ENCODE results near the gene ASS1. TPM values are rescaled to one million over a fixed set of nuclear protein-coding genes. Genes with fewer than 3 reads are reported as not detected.

ASS1 gene
- total RNA-seq, 1 donor: 0.27 TPM

- DNase-seq (ENCODE audit: low read depth in 2 of 3, low spot score in 2 of 3): peak in 2 of 3 donors; percentile 35 to 40
Observed at GRCh38 chr9:130451509-130452388, 7.0 kb downstream of the ASS1 start.

GRCh38 chr9:130452835-130453234 is 8.1 kb downstream of the ASS1 start:
- no peak for DNase-seq (ENCODE audit: low read depth in 2 of 3, low spot score in 2 of 3)

- no peak for DNase-seq (ENCODE audit: low read depth in 2 of 3, low spot score in 2 of 3)
Observed at GRCh38 chr9:130453487-130453886, 8.7 kb downstream of the ASS1 start.

GRCh38 chr9:130454096-130454811 is 9.5 kb downstream of the ASS1 start:
- no peak for DNase-seq (ENCODE audit: low read depth in 2 of 3, low spot score in 2 of 3)

GRCh38 chr9:130454812-130455325 is 10.1 kb downstream of the ASS1 start:
- DNase-seq (ENCODE audit: low read depth in 2 of 3, low spot score in 2 of 3): no peak

- DNase-seq (ENCODE audit: low read depth in 2 of 3, low spot score in 2 of 3): no peak
Observed at GRCh38 chr9:130458027-130458803, 13.5 kb downstream of the ASS1 start.

- DNase-seq (ENCODE audit: low read depth in 2 of 3, low spot score in 2 of 3): no peak
Observed at GRCh38 chr9:130458804-130459067, 14.0 kb downstream of the ASS1 start.

- DNase-seq (ENCODE audit: low read depth in 2 of 3, low spot score in 2 of 3): no peak
Observed at GRCh38 chr9:130459151-130459550, 14.4 kb downstream of the ASS1 start.

- DNase-seq (ENCODE audit: low read depth in 2 of 3, low spot score in 2 of 3): no peak
Observed at GRCh38 chr9:130459941-130460669, 15.3 kb downstream of the ASS1 start.

- DNase-seq (ENCODE audit: low read depth in 2 of 3, low spot score in 2 of 3): peak; percentile 53 to 75 (median 65)
Observed at GRCh38 chr9:130461218-130461630, 16.5 kb downstream of the ASS1 start.

GRCh38 chr9:130461731-130462130 is 17.0 kb downstream of the ASS1 start:
- DNase-seq (ENCODE audit: low read depth in 2 of 3, low spot score in 2 of 3): no peak

GRCh38 chr9:130462685-130463540 is 18.2 kb downstream of the ASS1 start:
- no peak for DNase-seq (ENCODE audit: low read depth in 2 of 3, low spot score in 2 of 3)

GRCh38 chr9:130463763-130464745 is 19.3 kb downstream of the ASS1 start:
- DNase-seq (ENCODE audit: low read depth in 2 of 3, low spot score in 2 of 3): no peak

GRCh38 chr9:130465383-130466096 is 20.8 kb downstream of the ASS1 start:
- no peak for DNase-seq (ENCODE audit: low read depth in 2 of 3, low spot score in 2 of 3)

GRCh38 chr9:130466537-130467217 is 21.9 kb downstream of the ASS1 start:
- DNase-seq (ENCODE audit: low read depth in 2 of 3, low spot score in 2 of 3): no peak

- DNase-seq (ENCODE audit: low read depth in 2 of 3, low spot score in 2 of 3): no peak
Observed at GRCh38 chr9:130467316-130467715, 22.6 kb downstream of the ASS1 start.

- DNase-seq (ENCODE audit: low read depth in 2 of 3, low spot score in 2 of 3): no peak
Observed at GRCh38 chr9:130468566-130468965, 23.8 kb downstream of the ASS1 start.
